HCT116 (cell line): ENCODE measurements around the gene CALML3. TPM values are rescaled to one million over a fixed set of nuclear protein-coding genes. Genes with fewer than 3 reads are reported as not detected.

Source experiments
- ATAC-seq: fragments of 200-7000 bp; cut with Tn5 transposase; 2 replicates; pipeline ENCODE4 v1.9.1; 2020; ENCODE audit warnings: mild to moderate bottlenecking, moderate library complexity
- BruUV-seq: library from RNA; stranded (reverse); fragments of 400-500 nt; replicated peaks from 2 replicates; lab custom pipeline; 2021; lab: Mats Ljungman, UMichigan
- CTCF ChIA-PET: fragments of 300-600 bp; sonication (Branson Sonifier 250); formaldehyde crosslinking; loops from one replicate; lab custom pipeline; 2021; ENCODE audit warnings: antibody characterized with exemption; lab: Charles Lee
- POLR2A ChIA-PET: fragments of 300-600, 350-600 bp; sonication (Branson Sonifier 250); formaldehyde crosslinking; loops from one replicate; lab custom pipeline; 2021; ENCODE audit warnings: antibody characterized with exemption; lab: Charles Lee
- RAD21 ChIA-PET, 2 experiments: fragments of 300-600 bp; sonication (Branson Sonifier 250); formaldehyde crosslinking; loops; one replicate each; lab custom pipeline; 2023; ENCODE audit warnings: low total read pairs in 2 of 2; ENCODE audit not compliant: uncharacterized antibody in 2 of 2, unreplicated experiment in 2 of 2, low non-redundant PET in 1 of 2; lab: Charles Lee
- DNase-seq: peaks from one replicate; pipeline ENCODE4 v3.0.0-alpha.2; 2010; ENCODE audit warnings: low read depth, low spot score
- H2AFZ ChIP-seq: fragments of 200-600 bp; shearing (Covaris generic), sonication (generic); 2 replicates; pipeline ENCODE4 v1.6.1; 2017; ENCODE audit warnings: low read depth, mixed run types, mixed read lengths, antibody characterized with exemption, low read length; ENCODE audit not compliant: poor library complexity, severe bottlenecking
- H3K27ac ChIP-seq: 2 replicates; pipeline ENCODE4 v1.5.1; 2012; ENCODE audit warnings: low read depth, low read length
- H3K27me3 ChIP-seq: fragments of 200-600 bp; sonication (generic); 2 replicates; pipeline ENCODE4 v1.6.1; 2016; ENCODE audit warnings: mixed run types, low read length, mixed read lengths; ENCODE audit not compliant: insufficient read depth
- H3K36me3 ChIP-seq, 2 experiments: fragments of 200-500 bp in 1 of 2; fragments of 200-600 bp in 1 of 2; sonication (Bioruptor generic) in 1 of 2; sonication (generic) in 1 of 2; 2 replicates each; pipeline versions ENCODE4 v1.5.1 to v1.6.1; 2014 to 2016; ENCODE audit warnings: low read length in 2 of 2, inconsistent platforms in 1 of 2, mixed read lengths in 1 of 2, mixed run types in 1 of 2; ENCODE audit not compliant: insufficient read depth in 2 of 2, control insufficient read depth in 1 of 2
- H3K4me1 ChIP-seq, 2 experiments: fragments of 200-600 bp in 1 of 2; sonication (generic) in 1 of 2; 2 replicates each; pipeline versions ENCODE4 v1.5.1 to v1.6.1; 2012 to 2017; ENCODE audit warnings: low read length in 2 of 2, inconsistent platforms in 1 of 2, mild to moderate bottlenecking in 1 of 2, mixed read lengths in 1 of 2, mixed run types in 1 of 2, moderate library complexity in 1 of 2; ENCODE audit not compliant: insufficient read depth in 2 of 2, control insufficient read depth in 1 of 2
- H3K4me2 ChIP-seq: fragments of 200-600 bp; sonication (generic); 2 replicates; pipeline ENCODE4 v1.6.1; 2017; ENCODE audit warnings: mixed run types, low read length, mixed read lengths
- H3K4me3 ChIP-seq, 2 experiments: fragments of 200-600 bp in 1 of 2; sonication (generic) in 1 of 2; replicated peaks in 1 of 2; 2 replicates each; pipeline ENCODE4 v1.5.1; 2011 to 2016; ENCODE audit warnings: low read length in 2 of 2, control low read depth in 1 of 2, low read depth in 1 of 2, mild to moderate bottlenecking in 1 of 2, mixed read lengths in 1 of 2, mixed run types in 1 of 2
- H3K79me2 ChIP-seq: fragments of 200-600 bp; sonication (generic); 2 replicates; pipeline ENCODE4 v1.6.1; 2017; ENCODE audit warnings: mild to moderate bottlenecking, mixed run types, low read length, moderate library complexity, mixed read lengths; ENCODE audit not compliant: insufficient read depth
- H3K9ac ChIP-seq: fragments of 200-600 bp; sonication (generic); 2 replicates; pipeline ENCODE4 v1.6.1; 2016; ENCODE audit warnings: low read length, mixed read lengths
- H3K9me2 ChIP-seq: fragments of 200-600 bp; sonication (generic), shearing (Covaris generic); 2 replicates; pipeline ENCODE4 v1.6.1; 2017; ENCODE audit warnings: mixed run types, mild to moderate bottlenecking, moderate library complexity; ENCODE audit not compliant: insufficient read depth
- H3K9me3 ChIP-seq, 2 experiments: fragments of 200-500 bp in 1 of 2; fragments of 200-600 bp in 1 of 2; sonication (Bioruptor generic) in 1 of 2; sonication (generic) in 1 of 2; 2 replicates each; pipeline ENCODE4 v1.6.1; 2014 to 2017; ENCODE audit warnings: low read length in 2 of 2, mixed read lengths in 2 of 2, inconsistent platforms in 1 of 2, low read depth in 1 of 2, mild to moderate bottlenecking in 1 of 2, mixed run types in 1 of 2, moderate library complexity in 1 of 2; ENCODE audit not compliant: control insufficient read depth in 1 of 2, insufficient read depth in 1 of 2
- H4K20me1 ChIP-seq: fragments of 200-600 bp; sonication (generic), shearing (Covaris generic); 2 replicates; pipeline ENCODE4 v1.6.1; 2017; ENCODE audit warnings: mixed run types, mild to moderate bottlenecking, moderate library complexity; ENCODE audit not compliant: insufficient read depth
- CEBPB ChIP-seq: IDR thresholded peaks from 2 replicates; pipeline ENCODE4 v1.6.1; 2012; ENCODE audit warnings: low read depth
- MAX ChIP-seq: IDR thresholded peaks from 2 replicates; pipeline ENCODE4 v1.6.1; 2012
- SP1 ChIP-seq: IDR thresholded peaks from 2 replicates; pipeline ENCODE4 v1.6.1; 2012; ENCODE audit warnings: low read depth
- TCF7L2 ChIP-seq: IDR thresholded peaks from 2 replicates; pipeline ENCODE4 v1.7.0; 2011; ENCODE audit warnings: borderline replicate concordance, inconsistent platforms; ENCODE audit not compliant: insufficient read depth, insufficient read length; ENCODE audit errors: extremely low read depth
- ZBTB33 ChIP-seq: IDR thresholded peaks from 2 replicates; pipeline ENCODE4 v1.6.1; 2011; ENCODE audit warnings: mild to moderate bottlenecking, low read length, moderate library complexity; ENCODE audit not compliant: insufficient replicate concordance; ENCODE audit errors: extremely low read depth
- intact Hi-C: fragments of 100-400 bp; cut with micrococcal nuclease; formaldehyde crosslinking; loops from 2 replicates; pipeline ENCODE4 v1.10.0; 2022
- total RNA-seq: library from RNA; stranded (reverse); gene quantifications from one replicate; pipeline ENCODE4 v1.2.1, GENCODE V29; 2021; ENCODE audit not compliant: unreplicated experiment

CALML3 gene
- total RNA-seq, 1 experiment from 2014 or later = not detected

- intact Hi-C loops = no loop called here
- H3K4me1 ChIP-seq = peaks cover 0 to 5% of the 10 kb centered on the region in 2 experiments; a peak in 1 of 4 replicates
- H3K27me3 ChIP-seq = no peaks in the 10 kb centered on the region
- H3K9ac ChIP-seq = no peak overlapping the region
- H2AFZ ChIP-seq = no peak overlapping the region
- H3K79me2 ChIP-seq = no peaks in the 10 kb centered on the region
- no peak overlapping the region for H3K27ac ChIP-seq
- CTCF ChIA-PET = no interaction called here
- no peaks in the 10 kb centered on the region for H4K20me1 ChIP-seq
- ATAC-seq = peak; percentile 32
- TF ChIP-seq TCF7L2 (no peak), CEBPB (peak; percentile 47; the same call in 1 of the 2 replicates), MAX (peak; percentile 36; the same call in 1 of the 2 replicates), ZBTB33 (no peak), SP1 (0 out of 2 replicates have a peak, but pooled peaks have one; percentile 8)
- TF ChIP-seq, all 23 proteins: peak for 3
- peak; percentile 7 for DNase-seq
- no TSS peak for BruUV-seq
- RAD21 ChIA-PET = interaction anchor here in 1 of 2 experiments (0.7 kb wide), 1 partner anchor 139 kb away, joined by 3 read pairs; no protein-coding TSS in a partner anchor
- H3K9me3 ChIP-seq = no peaks in the 10 kb centered on the region
- H3K4me3 ChIP-seq = no peak overlapping the region
- H3K9me2 ChIP-seq = no peaks in the 10 kb centered on the region
- no peaks in the 10 kb centered on the region for H3K36me3 ChIP-seq
- POLR2A ChIA-PET = no interaction called here
- H3K4me2 ChIP-seq = no peak overlapping the region
These were observed 36.2 kb upstream of the CALML3 start for GRCh38 chr10:5488272-5489161.
